ENCODE data around the gene IQCN. TPM values are rescaled to one million over a fixed set of nuclear protein-coding genes. Genes with fewer than 3 reads are reported as not detected.
A peak's percentile ranks its signal among the peaks of the same experiment; 100 is the strongest.
"Not testable (repeated sequence)": the region's sequence is repeated elsewhere in the genome, so short reads cannot be mapped to it uniquely, and the experiment has no call there.

IQCN gene

DNA sequence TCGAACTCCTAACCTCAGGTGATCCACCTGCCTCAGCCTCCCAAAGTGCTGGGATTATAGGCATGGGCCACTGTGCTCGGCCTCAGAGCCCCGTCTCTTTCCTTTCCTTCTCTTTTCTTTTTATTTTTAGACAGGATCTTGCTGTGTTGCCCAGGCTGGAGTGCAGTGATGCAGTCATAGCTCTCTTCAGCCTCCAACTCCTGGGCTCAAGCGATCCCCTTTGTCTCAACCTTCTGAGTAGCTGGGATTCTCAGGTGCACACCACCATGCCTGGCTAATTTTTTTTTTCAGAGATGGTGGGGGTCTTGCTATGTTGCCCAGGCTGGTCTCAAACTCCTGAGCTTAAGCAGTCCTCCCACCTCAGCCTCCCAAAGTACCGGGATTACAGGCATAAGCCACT, 64.3 kb downstream of the IQCN start:
- H2BK120ac ChIP-seq (ENCODE audit: low read depth, low read length); H4K8ac ChIP-seq (ENCODE audit: low read length); H3K27ac ChIP-seq (ENCODE audit: low read length, poor library complexity, severe bottlenecking); H3K4ac ChIP-seq (ENCODE audit: low read depth in 1 of 2, low read length in 2 of 2); H3K9ac ChIP-seq (ENCODE audit: low read length); H3K14ac ChIP-seq (ENCODE audit: low read length in 2 of 2); H3K18ac ChIP-seq (ENCODE audit: low read depth in 1 of 2, low read length in 2 of 2); H2AK5ac ChIP-seq (ENCODE audit: low read length, severe bottlenecking); H3K79me1 ChIP-seq (replicated peaks; ENCODE audit: low read length, poor library complexity, severe bottlenecking); H2BK15ac ChIP-seq (ENCODE audit: low read depth, poor library complexity, severe bottlenecking); H3K4me3 ChIP-seq (ENCODE audit: insufficient read depth in 1 of 2, low read depth in 1 of 2, low read length in 2 of 2); H3K9me3 ChIP-seq (ENCODE audit: control insufficient read depth, low read length); H3K36me3 ChIP-seq (ENCODE audit: control insufficient read depth in 1 of 2, insufficient read depth in 2 of 2, low read depth in 1 of 2, low read length in 2 of 2); H2AFZ ChIP-seq (ENCODE audit: low read depth, low read length); H3K4me2 ChIP-seq (ENCODE audit: low read length, poor library complexity, severe bottlenecking); H2BK5ac ChIP-seq (ENCODE audit: low read depth, low read length, poor library complexity, severe bottlenecking); H4K91ac ChIP-seq (ENCODE audit: low read length); DNase-seq; H3K23ac ChIP-seq (ENCODE audit: low read length in 2 of 2); H3K4me1 ChIP-seq (ENCODE audit: control insufficient read depth, insufficient read depth, low read depth, low read length); H2BK12ac ChIP-seq (ENCODE audit: low read length in 2 of 2): not testable (repeated sequence)
- 88% methylated on average over 3 of the region's 5 CpGs for WGBS
- H3K27me3 ChIP-seq (ENCODE audit: control insufficient read depth in 1 of 2, insufficient read depth in 1 of 2, low read length in 2 of 2) = peaks cover 0 to 11% of the 10 kb centered on the region in 2 experiments

DNA sequence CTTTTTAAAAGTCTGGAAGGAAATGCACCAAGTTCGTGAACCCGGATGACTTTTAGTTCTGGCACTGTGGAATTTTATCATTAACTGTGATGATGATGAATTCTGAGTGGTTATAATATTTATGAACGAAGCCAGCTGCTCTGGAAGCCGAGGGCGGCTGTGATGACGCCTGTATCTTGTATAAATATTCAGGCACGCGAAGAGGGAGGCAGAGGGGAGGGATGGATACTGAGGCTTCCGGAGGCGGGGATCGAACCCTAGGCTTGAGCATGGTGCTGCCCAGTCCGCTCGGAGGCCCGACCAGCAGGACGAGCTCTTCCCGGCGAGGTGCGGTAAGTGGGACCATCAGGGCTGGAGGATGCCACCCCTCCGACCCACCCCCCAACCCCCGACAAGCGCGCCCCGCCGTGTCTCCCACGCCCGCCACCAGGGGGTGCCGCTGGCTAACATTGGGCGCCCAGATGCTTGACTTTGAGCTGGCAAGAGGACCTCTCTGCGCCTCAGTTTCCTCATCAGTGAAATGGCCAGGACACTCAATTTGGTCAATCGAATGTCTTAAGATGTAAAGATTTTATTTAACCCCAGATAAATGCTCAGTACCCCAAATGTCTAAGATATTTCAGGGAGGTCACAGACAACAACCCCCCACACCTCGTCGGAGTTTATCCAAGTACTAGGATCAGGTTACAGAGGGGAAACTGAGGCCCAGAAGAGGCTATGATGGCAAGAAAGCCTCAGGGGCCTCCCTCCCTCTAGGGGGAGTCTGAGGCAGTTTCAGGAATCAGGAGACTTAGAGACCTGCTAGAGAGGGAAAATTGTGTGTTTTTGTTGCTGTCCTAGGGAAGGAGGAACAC, 65.9 kb downstream of the IQCN start:
- Histone ChIP-seq H4K8ac (ENCODE audit: low read length) (no peak overlapping the region), H2BK12ac (ENCODE audit: low read length in 2 of 2) (no peak overlapping the region), H3K27ac (ENCODE audit: low read length, poor library complexity, severe bottlenecking) (no peak overlapping the region), H3K4me1 (ENCODE audit: control insufficient read depth, insufficient read depth, low read depth, low read length) (peaks cover 8% of the 10 kb centered on the region), H3K14ac (ENCODE audit: low read length in 2 of 2) (no peak overlapping the region), H2AFZ (ENCODE audit: low read depth, low read length) (no peak overlapping the region), H3K4ac (ENCODE audit: low read depth in 1 of 2, low read length in 2 of 2) (peak overlapping the region in 1 of 2 experiments; percentile 5), H3K4me3 (ENCODE audit: insufficient read depth in 1 of 2, low read depth in 1 of 2, low read length in 2 of 2) (peak overlapping the region in 1 of 2 experiments; percentile 41), H3K9ac (ENCODE audit: low read length) (peak overlapping the region; percentile 74), H2BK120ac (ENCODE audit: low read depth, low read length) (no peak overlapping the region), H2BK5ac (ENCODE audit: low read depth, low read length, poor library complexity, severe bottlenecking) (no peak overlapping the region), H3K27me3 (ENCODE audit: control insufficient read depth in 1 of 2, insufficient read depth in 1 of 2, low read length in 2 of 2) (peaks cover 0 to 11% of the 10 kb centered on the region in 2 experiments), H3K36me3 (ENCODE audit: control insufficient read depth in 1 of 2, insufficient read depth in 2 of 2, low read depth in 1 of 2, low read length in 2 of 2) (no peaks in the 10 kb centered on the region), H3K9me3 (ENCODE audit: control insufficient read depth, low read length) (no peaks in the 10 kb centered on the region), H3K79me1 (replicated peaks; ENCODE audit: low read length, poor library complexity, severe bottlenecking) (peaks cover 4% of the 10 kb centered on the region), H3K18ac (ENCODE audit: low read depth in 1 of 2, low read length in 2 of 2) (no peak overlapping the region), H2AK5ac (ENCODE audit: low read length, severe bottlenecking) (no peak overlapping the region), H2BK15ac (ENCODE audit: low read depth, poor library complexity, severe bottlenecking) (peak overlapping the region; percentile 20), H3K4me2 (ENCODE audit: low read length, poor library complexity, severe bottlenecking) (no peak overlapping the region), H3K23ac (ENCODE audit: low read length in 2 of 2) (no peak overlapping the region), H4K91ac (ENCODE audit: low read length) (no peak overlapping the region)
- DNase-seq = peak; percentile 63
- WGBS = 39% methylated on average over 21 of the region's 32 CpGs

Small RNA genes within 50 kb of the gene (small RNA-seq; reads per million reads assigned to genes)
- not detected for gene MIR3188 (ENCODE audit: low read depth)
- gene RPL39P38 (ENCODE audit: low read depth) = not detected

Data from mesenchymal stem cell (in vitro differentiated cells and primary cell).